ENCODE data around the gene ABHD16B.
A peak's percentile ranks its signal among the peaks of the same experiment; 100 is the strongest.

The ABHD16B gene

GRCh38 chr20:63896264-63897105, 35.2 kb downstream of the ABHD16B start:
- no peak for DNase-seq

DNA sequence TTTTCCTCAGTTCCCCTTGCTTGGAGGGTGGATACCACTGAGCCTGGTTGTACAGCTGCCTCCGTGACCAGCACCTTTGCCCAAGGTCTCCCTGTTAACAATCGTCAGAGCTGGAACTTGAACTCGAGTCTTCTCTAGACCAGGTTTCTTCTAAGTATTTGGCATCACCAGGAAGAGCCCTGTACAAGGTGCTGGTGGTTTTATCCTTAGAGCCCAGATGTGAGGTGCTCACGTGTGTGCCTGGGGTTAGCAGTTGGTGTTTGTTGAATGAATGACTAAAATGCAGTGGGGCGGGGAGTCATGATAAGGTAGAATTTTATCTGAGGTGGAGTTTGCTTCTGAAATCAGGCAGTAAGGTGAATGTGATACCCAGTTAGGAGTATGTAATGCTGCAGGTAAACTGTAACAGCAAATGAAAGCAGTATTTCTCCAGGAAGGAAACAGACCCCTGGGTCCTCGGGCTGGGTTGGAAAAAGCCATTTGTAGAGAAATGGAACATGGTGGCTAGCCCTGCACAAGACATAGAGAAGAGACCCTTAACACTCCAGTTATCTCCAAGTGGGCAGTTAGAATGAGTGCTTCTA, 36.8 kb downstream of the ABHD16B start:
- no peak for DNase-seq

- peak in 1 of 2 experiments; percentile 31 for DNase-seq
These were observed 37.7 kb downstream of the ABHD16B start for GRCh38 chr20:63898882-63899558.

DNA sequence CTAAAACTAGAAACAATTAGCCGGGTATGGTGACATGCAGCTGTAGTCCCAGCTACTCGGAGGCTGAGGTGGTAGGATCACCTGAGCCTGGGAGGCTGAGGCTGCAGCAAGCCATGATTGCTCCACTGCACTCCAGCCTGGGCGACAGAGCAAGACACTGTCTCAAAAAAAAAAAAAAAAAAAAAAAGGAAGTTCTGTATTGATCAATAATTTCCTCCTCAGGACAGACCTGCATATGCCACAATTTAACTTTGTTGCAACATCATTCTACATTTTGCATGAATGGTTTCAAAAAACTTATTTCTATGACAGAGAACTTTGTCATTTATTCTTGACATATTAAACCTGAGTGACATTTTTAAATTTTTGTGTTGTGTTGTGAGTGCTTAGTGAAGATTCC, 39.1 kb downstream of the ABHD16B start:
- no peak for DNase-seq

- no peak for DNase-seq
These were observed 42.7 kb downstream of the ABHD16B start for GRCh38 chr20:63903796-63904561.

- DNase-seq = no peak
These were observed 46.8 kb downstream of the ABHD16B start for GRCh38 chr20:63908008-63908682.

- no peak for DNase-seq
These were observed 49.9 kb downstream of the ABHD16B start for GRCh38 chr20:63911176-63911575.

All from NCI-H524 (cell line).